Neuronal stem cell (in vitro differentiated cells): ENCODE measurements around the gene ELK4.

Experiments
- DNase-seq: peaks from one replicate; pipeline ENCODE4 v3.0.0-alpha.2; 2013; ENCODE audit warnings: low spot score
- H2AFZ ChIP-seq: one replicate; pipeline ENCODE4 v1.6.1; 2013; ENCODE audit warnings: mild to moderate bottlenecking, low read length, inconsistent platforms
- H2AK5ac ChIP-seq: 2 replicates; pipeline ENCODE4 v1.6.1; 2013; ENCODE audit warnings: low read depth, mild to moderate bottlenecking, inconsistent platforms, low read length, moderate library complexity, mixed read lengths
- H2BK120ac ChIP-seq: 2 replicates; pipeline ENCODE4 v1.6.1; 2013; ENCODE audit warnings: low read depth, mild to moderate bottlenecking, inconsistent platforms, low read length, moderate library complexity, mixed read lengths
- H2BK12ac ChIP-seq: one replicate; pipeline ENCODE4 v1.6.1; 2013; ENCODE audit warnings: low read length, inconsistent platforms
- H2BK15ac ChIP-seq: 2 replicates; pipeline ENCODE4 v1.6.1; 2013; ENCODE audit warnings: mild to moderate bottlenecking, low read length, inconsistent platforms, mixed read lengths
- H2BK5ac ChIP-seq: one replicate; pipeline ENCODE4 v1.6.1; 2013; ENCODE audit warnings: inconsistent platforms, mild to moderate bottlenecking, low read length, moderate library complexity
- H3K14ac ChIP-seq: one replicate; pipeline ENCODE4 v1.6.1; 2013; ENCODE audit warnings: low read length, inconsistent platforms
- H3K18ac ChIP-seq: 2 replicates; pipeline ENCODE4 v1.6.1; 2013; ENCODE audit warnings: low read length, inconsistent platforms
- H3K23ac ChIP-seq: 2 replicates; pipeline ENCODE4 v1.6.1; 2013; ENCODE audit warnings: low read depth, mild to moderate bottlenecking, mixed read lengths, low read length, inconsistent platforms; ENCODE audit not compliant: poor library complexity
- H3K27ac ChIP-seq: replicated peaks from 3 replicates; pipeline ENCODE4 v1.5.1; 2013; ENCODE audit warnings: low read length, inconsistent platforms
- H3K27me3 ChIP-seq, 3 experiments: 2 replicates each; pipeline ENCODE4 v1.6.1; 2013; ENCODE audit warnings: low read length in 3 of 3, mild to moderate bottlenecking in 2 of 3, inconsistent platforms in 1 of 3, low read depth in 1 of 3, mixed read lengths in 1 of 3, moderate library complexity in 1 of 3; ENCODE audit not compliant: control insufficient read depth in 3 of 3, insufficient read depth in 3 of 3
- H3K36me3 ChIP-seq, 2 donors: replicated peaks in 1 of 2; 2 replicates each; pipeline ENCODE4 v1.6.1; 2013; ENCODE audit warnings: low read length in 2 of 2; ENCODE audit not compliant: control insufficient read depth in 2 of 2, insufficient read depth in 2 of 2
- H3K4ac ChIP-seq: 2 replicates; pipeline ENCODE4 v1.6.1; 2013; ENCODE audit warnings: inconsistent platforms, mild to moderate bottlenecking, low read length, moderate library complexity
- H3K4me1 ChIP-seq, 2 donors: 1 replicate in 1 of 2; 2 replicates in 1 of 2; pipeline ENCODE4 v1.6.1; 2013; ENCODE audit warnings: low read length in 2 of 2, low read depth in 1 of 2; ENCODE audit not compliant: control insufficient read depth in 2 of 2, insufficient read depth in 1 of 2
- H3K4me2 ChIP-seq: one replicate; pipeline ENCODE4 v1.6.1; 2013; ENCODE audit warnings: mild to moderate bottlenecking, low read length, inconsistent platforms; ENCODE audit not compliant: insufficient read depth, poor library complexity, severe bottlenecking
- H3K4me3 ChIP-seq, 2 donors: 2 replicates each; pipeline ENCODE4 v1.5.1; 2013; ENCODE audit warnings: low read length in 2 of 2, mild to moderate bottlenecking in 2 of 2, inconsistent platforms in 1 of 2, moderate library complexity in 1 of 2
- H3K79me1 ChIP-seq: one replicate; pipeline ENCODE4 v1.6.1; 2013; ENCODE audit warnings: low read depth, mild to moderate bottlenecking, inconsistent platforms, low read length, moderate library complexity
- H3K9ac ChIP-seq: one replicate; pipeline ENCODE4 v1.6.1; 2013; ENCODE audit warnings: mild to moderate bottlenecking, low read depth, low read length, inconsistent platforms; ENCODE audit not compliant: poor library complexity
- H3K9me3 ChIP-seq, 2 donors: replicated peaks in 1 of 2; 2 replicates each; pipeline versions ENCODE3 to v1.6.1; 2013; ENCODE audit warnings: low read length in 2 of 2, mild to moderate bottlenecking in 2 of 2, inconsistent platforms in 1 of 2, low read depth in 1 of 2, mixed read lengths in 1 of 2, moderate library complexity in 1 of 2; ENCODE audit not compliant: control insufficient read depth in 2 of 2, insufficient read depth in 1 of 2
- H4K8ac ChIP-seq: one replicate; pipeline ENCODE4 v1.6.1; 2013; ENCODE audit warnings: low read depth, mild to moderate bottlenecking, inconsistent platforms, low read length, moderate library complexity
- H4K91ac ChIP-seq: one replicate; pipeline ENCODE4 v1.6.1; 2013; ENCODE audit warnings: low read length, low read depth, mild to moderate bottlenecking, inconsistent platforms; ENCODE audit not compliant: poor library complexity
- WGBS, 2 donors: extraction: QIAGEN DNeasy Blood & Tissue Kit; methylation state at CpG; one replicate each; pipeline ENCODE4 v1.1.7; 2013; ENCODE audit warnings: missing lambda C conversion rate in 2 of 2, mixed read lengths in 1 of 2; ENCODE audit not compliant: insufficient read length in 2 of 2, insufficient replicate concordance in 1 of 2; ENCODE audit errors: extremely low coverage in 2 of 2; 5-methylcytosine and 5-hydroxymethylcytosine counted together

The ELK4 gene

GRCh38 chr1:205675247-205675646 lies 43.4 kb upstream of the ELK4 start:
- Histone ChIP-seq H2BK12ac (no peak overlapping the region), H3K4me3 (no peak overlapping the region), H2AK5ac (peak overlapping the region; percentile 52), H3K4me2 (no peak overlapping the region), H2BK120ac (no peak overlapping the region), H3K27me3 (peaks cover 0 to 31% (median 0%) of the 10 kb centered on the region in 3 experiments), H4K91ac (no peak overlapping the region), H3K27ac (no peak overlapping the region), H3K9me3 (no peaks in the 10 kb centered on the region), H3K79me1 (no peaks in the 10 kb centered on the region), H3K14ac (no peak overlapping the region), H2AFZ (no peak overlapping the region), H3K36me3 (no peaks in the 10 kb centered on the region), H3K9ac (no peak overlapping the region), H2BK15ac (no peak overlapping the region), H3K18ac (no peak overlapping the region), H3K23ac (no peak overlapping the region), H3K4ac (no peak overlapping the region), H3K4me1 (peaks cover 32 to 34% of the 10 kb centered on the region in 2 donors), H4K8ac (no peak overlapping the region), H2BK5ac (no peak overlapping the region)
- DNase-seq, result no peak
- no CpG with 5 or more reads among the region's 4 CpGs for WGBS, 2 donors

- Histone ChIP-seq H2AK5ac (no peak overlapping the region), H3K36me3 (no peaks in the 10 kb centered on the region), H2BK12ac (no peak overlapping the region), H3K4me3 (no peak overlapping the region), H2BK5ac (no peak overlapping the region), H3K4ac (no peak overlapping the region), H3K4me1 (peaks cover 38 to 47% of the 10 kb centered on the region in 2 donors), H3K23ac (no peak overlapping the region), H2BK120ac (no peak overlapping the region), H4K91ac (no peak overlapping the region), H3K27ac (no peak overlapping the region), H3K79me1 (no peaks in the 10 kb centered on the region), H3K9me3 (no peaks in the 10 kb centered on the region), H3K4me2 (no peak overlapping the region), H4K8ac (no peak overlapping the region), H3K9ac (no peak overlapping the region), H3K18ac (no peak overlapping the region), H2BK15ac (no peak overlapping the region), H3K27me3 (peaks cover 0 to 16% (median 0%) of the 10 kb centered on the region in 3 experiments), H3K14ac (no peak overlapping the region), H2AFZ (no peak overlapping the region)
- WGBS, 2 donors, result no CpG with 5 or more reads among the region's 4 CpGs
- DNase-seq, result no peak
Measured at GRCh38 chr1:205672970-205673369, 41.2 kb upstream of the ELK4 start.

GRCh38 chr1:205672395-205672889 lies 40.6 kb upstream of the ELK4 start:
- H3K27ac ChIP-seq, result no peak overlapping the region
- no peak overlapping the region for H2BK12ac ChIP-seq
- H2BK120ac ChIP-seq, result no peak overlapping the region
- no peak overlapping the region for H3K9ac ChIP-seq
- WGBS, 2 donors, result no CpG with 5 or more reads among the region's 11 CpGs
- H2AK5ac ChIP-seq, result no peak overlapping the region
- H4K91ac ChIP-seq, result no peak overlapping the region
- no peak overlapping the region for H3K4me3 ChIP-seq
- DNase-seq, result no peak
- no peak overlapping the region for H3K18ac ChIP-seq
- no peak overlapping the region for H4K8ac ChIP-seq
- H3K4me2 ChIP-seq, result no peak overlapping the region
- no peaks in the 10 kb centered on the region for H3K36me3 ChIP-seq
- H3K23ac ChIP-seq, result no peak overlapping the region
- H3K4me1 ChIP-seq, result peaks cover 38 to 49% of the 10 kb centered on the region in 2 donors
- H2BK5ac ChIP-seq, result no peak overlapping the region
- peaks cover 0 to 14% (median 0%) of the 10 kb centered on the region in 3 experiments for H3K27me3 ChIP-seq
- no peak overlapping the region for H3K14ac ChIP-seq
- no peaks in the 10 kb centered on the region for H3K9me3 ChIP-seq
- H3K79me1 ChIP-seq, result no peaks in the 10 kb centered on the region
- no peak overlapping the region for H2AFZ ChIP-seq
- no peak overlapping the region for H2BK15ac ChIP-seq
- H3K4ac ChIP-seq, result no peak overlapping the region

- Histone ChIP-seq H3K27ac (peak overlapping the region; percentile 98), H3K4me3 (peak overlapping the region; percentile 5 to 37)
- peak; percentile 83 for DNase-seq
Measured at GRCh38 chr1:205670611-205671430, 39.0 kb upstream of the ELK4 start.

More at GRCh38 chr1:205670611-205671430, 39.0 kb upstream of the ELK4 start:
- peak overlapping the region; percentile 13 for H3K23ac ChIP-seq
- peak overlapping the region; percentile 84 for H2BK120ac ChIP-seq
- no peak overlapping the region for H3K9ac ChIP-seq
- WGBS, 2 donors, result no CpG with 5 or more reads among the region's 13 CpGs
- no peaks in the 10 kb centered on the region for H3K9me3 ChIP-seq
- peak overlapping the region; percentile 1 for H2BK15ac ChIP-seq
- no peak overlapping the region for H4K91ac ChIP-seq
- H2BK5ac ChIP-seq, result peak overlapping the region; percentile 96
- H2BK12ac ChIP-seq, result peak overlapping the region; percentile 12
- H3K4me1 ChIP-seq, result peaks cover 38 to 51% of the 10 kb centered on the region in 2 donors
- H3K27me3 ChIP-seq, result peaks cover 0 to 4% (median 0%) of the 10 kb centered on the region in 3 experiments
- H2AFZ ChIP-seq, result peak overlapping the region; percentile 81
- peak overlapping the region; percentile 70 for H3K4me2 ChIP-seq
- peak overlapping the region; percentile 5 for H3K14ac ChIP-seq
- H3K79me1 ChIP-seq, result peaks cover 4% of the 10 kb centered on the region
- H3K36me3 ChIP-seq, result no peaks in the 10 kb centered on the region
- peak overlapping the region; percentile 93 for H3K18ac ChIP-seq
- H3K4ac ChIP-seq, result no peak overlapping the region
- H2AK5ac ChIP-seq, result peak overlapping the region; percentile 54
- H4K8ac ChIP-seq, result no peak overlapping the region
